Measurements from ENCODE around the gene SLC13A4.

Gene SLC13A4

GRCh38 chr7:135719688-135720087 lies 8.3 kb downstream of the SLC13A4 start:
- Histone ChIP-seq H3K4me3 (IDR thresholded peaks at IDR 0.05; ENCODE audit: insufficient read depth, low read depth, low read length) (no peak overlapping the region), H3K27me3 (ENCODE audit: insufficient read depth, low read depth) (no peaks in the 10 kb centered on the region)

DNA sequence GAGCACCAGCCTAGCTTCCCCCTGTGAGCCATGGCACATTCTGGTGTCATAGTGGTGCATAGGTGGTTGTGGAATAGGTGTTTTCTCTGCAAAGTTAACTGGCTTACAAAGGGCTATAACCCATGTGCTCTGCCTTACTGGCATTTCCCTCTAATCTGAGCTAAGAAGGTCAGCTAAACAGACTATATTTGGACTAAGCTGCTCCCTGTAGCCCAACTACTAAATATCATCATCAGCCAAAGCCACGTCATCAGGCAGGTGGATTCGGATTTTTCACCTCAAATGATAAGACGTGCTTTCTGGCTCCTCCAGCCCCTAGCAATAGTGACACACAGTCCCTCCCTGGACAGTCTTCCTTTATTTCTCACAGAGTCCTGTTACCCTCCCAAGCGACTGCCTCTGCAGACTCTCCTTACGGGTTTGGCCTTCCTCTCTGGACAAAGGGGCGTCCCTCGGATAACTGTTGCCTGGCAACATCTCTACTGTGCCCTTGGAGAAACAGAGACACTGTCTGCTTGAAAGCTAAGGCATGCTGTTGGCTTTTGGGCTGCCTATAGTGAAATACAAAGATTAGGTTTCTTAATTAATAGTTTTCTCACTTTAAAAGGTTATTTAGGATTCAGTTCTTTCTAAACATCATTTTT lies 9.1 kb downstream of the SLC13A4 start:
- Histone ChIP-seq H3K36me3 (ENCODE audit: insufficient read depth) (no peaks in the 10 kb centered on the region), H3K4me1 (ENCODE audit: low read depth, poor library complexity, severe bottlenecking) (no peaks in the 10 kb centered on the region), H3K9ac (no peak overlapping the region), H3K27ac (no peak overlapping the region), H3K4me2 (no peak overlapping the region), H3K79me2 (ENCODE audit: insufficient read depth, low read depth) (no peaks in the 10 kb centered on the region), H3K4me3 (IDR thresholded peaks at IDR 0.05; ENCODE audit: insufficient read depth, low read depth, low read length) (no peak overlapping the region), H2AFZ (ENCODE audit: low read depth) (no peak overlapping the region), H4K20me1 (ENCODE audit: insufficient read depth) (no peaks in the 10 kb centered on the region), H3K27me3 (ENCODE audit: insufficient read depth, low read depth) (no peaks in the 10 kb centered on the region)
- TF ChIP-seq, protein P1, sequence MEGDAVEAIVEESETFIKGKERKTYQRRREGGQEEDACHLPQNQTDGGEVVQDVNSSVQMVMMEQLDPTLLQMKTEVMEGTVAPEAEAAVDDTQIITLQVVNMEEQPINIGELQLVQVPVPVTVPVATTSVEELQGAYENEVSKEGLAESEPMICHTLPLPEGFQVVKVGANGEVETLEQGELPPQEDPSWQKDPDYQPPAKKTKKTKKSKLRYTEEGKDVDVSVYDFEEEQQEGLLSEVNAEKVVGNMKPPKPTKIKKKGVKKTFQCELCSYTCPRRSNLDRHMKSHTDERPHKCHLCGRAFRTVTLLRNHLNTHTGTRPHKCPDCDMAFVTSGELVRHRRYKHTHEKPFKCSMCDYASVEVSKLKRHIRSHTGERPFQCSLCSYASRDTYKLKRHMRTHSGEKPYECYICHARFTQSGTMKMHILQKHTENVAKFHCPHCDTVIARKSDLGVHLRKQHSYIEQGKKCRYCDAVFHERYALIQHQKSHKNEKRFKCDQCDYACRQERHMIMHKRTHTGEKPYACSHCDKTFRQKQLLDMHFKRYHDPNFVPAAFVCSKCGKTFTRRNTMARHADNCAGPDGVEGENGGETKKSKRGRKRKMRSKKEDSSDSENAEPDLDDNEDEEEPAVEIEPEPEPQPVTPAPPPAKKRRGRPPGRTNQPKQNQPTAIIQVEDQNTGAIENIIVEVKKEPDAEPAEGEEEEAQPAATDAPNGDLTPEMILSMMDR (conservative IDR thresholded peaks at IDR 0.05; ENCODE audit: low read depth, low read length) = no peak

More at GRCh38 chr7:135719688-135720087, 8.3 kb downstream of the SLC13A4 start:
- Histone ChIP-seq H3K4me1 (ENCODE audit: low read depth, poor library complexity, severe bottlenecking) (no peaks in the 10 kb centered on the region), H3K4me2 (no peak overlapping the region), H3K79me2 (ENCODE audit: insufficient read depth, low read depth) (no peaks in the 10 kb centered on the region), H3K36me3 (ENCODE audit: insufficient read depth) (no peaks in the 10 kb centered on the region), H3K27ac (no peak overlapping the region), H3K9ac (no peak overlapping the region), H2AFZ (ENCODE audit: low read depth) (no peak overlapping the region), H4K20me1 (ENCODE audit: insufficient read depth) (no peaks in the 10 kb centered on the region)
- TF ChIP-seq, protein P1 (conservative IDR thresholded peaks at IDR 0.05; ENCODE audit: low read depth, low read length) = no peak

GRCh38 chr7:135718219-135718618 lies 9.8 kb downstream of the SLC13A4 start:
- Histone ChIP-seq H3K79me2 (ENCODE audit: insufficient read depth, low read depth) (no peaks in the 10 kb centered on the region), H3K4me1 (ENCODE audit: low read depth, poor library complexity, severe bottlenecking) (no peaks in the 10 kb centered on the region), H2AFZ (ENCODE audit: low read depth) (no peak overlapping the region), H3K27me3 (ENCODE audit: insufficient read depth, low read depth) (no peaks in the 10 kb centered on the region), H3K4me3 (IDR thresholded peaks at IDR 0.05; ENCODE audit: insufficient read depth, low read depth, low read length) (no peak overlapping the region), H3K36me3 (ENCODE audit: insufficient read depth) (no peaks in the 10 kb centered on the region), H3K27ac (no peak overlapping the region), H4K20me1 (ENCODE audit: insufficient read depth) (no peaks in the 10 kb centered on the region), H3K4me2 (no peak overlapping the region), H3K9ac (no peak overlapping the region)
- TF ChIP-seq, protein P1 (conservative IDR thresholded peaks at IDR 0.05; ENCODE audit: low read depth, low read length) = no peak

DNA sequence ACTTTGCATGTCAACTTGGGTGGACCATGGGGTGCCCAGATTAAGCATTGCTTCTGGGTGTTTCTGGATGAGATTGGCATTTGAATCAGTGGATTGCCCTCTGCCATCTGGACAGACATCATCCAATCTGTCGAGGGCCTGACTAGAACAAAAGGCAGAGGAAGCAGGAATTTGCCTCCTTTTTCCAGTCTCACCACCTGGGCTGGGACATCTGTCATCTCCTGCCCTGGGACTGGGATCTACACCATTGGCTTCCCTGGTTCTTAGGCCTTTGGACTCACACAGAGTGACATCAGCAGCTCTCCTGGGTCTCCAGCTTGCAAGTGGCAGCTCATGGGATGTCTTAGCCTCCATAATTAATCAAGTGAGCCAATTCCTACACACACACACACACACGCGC lies 10.3 kb downstream of the SLC13A4 start:
- TF ChIP-seq, protein P1 (conservative IDR thresholded peaks at IDR 0.05; ENCODE audit: low read depth, low read length) = no peak
- no peak overlapping the region for H3K9ac ChIP-seq
- no peak overlapping the region for H2AFZ ChIP-seq (ENCODE audit: low read depth)

More for the DNA sequence above, 10.3 kb downstream of the SLC13A4 start:
- H3K27ac ChIP-seq = no peak overlapping the region
- no peaks in the 10 kb centered on the region for H3K27me3 ChIP-seq (ENCODE audit: insufficient read depth, low read depth)
- no peaks in the 10 kb centered on the region for H3K36me3 ChIP-seq (ENCODE audit: insufficient read depth)
- H3K4me3 ChIP-seq (IDR thresholded peaks at IDR 0.05; ENCODE audit: insufficient read depth, low read depth, low read length) = no peak overlapping the region
- H3K4me1 ChIP-seq (ENCODE audit: low read depth, poor library complexity, severe bottlenecking) = no peaks in the 10 kb centered on the region
- H4K20me1 ChIP-seq (ENCODE audit: insufficient read depth) = no peaks in the 10 kb centered on the region
- no peak overlapping the region for H3K4me2 ChIP-seq
- no peaks in the 10 kb centered on the region for H3K79me2 ChIP-seq (ENCODE audit: insufficient read depth, low read depth)
